HepG2 (cell line): ENCODE data around the gene SYT7. TPM values are rescaled to one million over a fixed set of nuclear protein-coding genes. Genes with fewer than 3 reads are reported as not detected.

Experiments
- ATF7-NPFF ChIP-seq: sonication (generic); formaldehyde crosslinking; IDR thresholded peaks from 2 replicates; pipeline ENCODE4 v1.8.1; 2023; ENCODE audit warnings: mild to moderate bottlenecking, low read depth, missing genetic modification reagents, moderate library complexity
- CBX1 ChIP-seq: IDR thresholded peaks from one replicate; pipeline ENCODE4 v1.6.1; 2016; ENCODE audit warnings: antibody characterized with exemption, low read depth
- CC2D1A ChIP-seq: sonication (generic); formaldehyde crosslinking; IDR thresholded peaks from 2 replicates; pipeline ENCODE4 v1.8.1; 2023; ENCODE audit warnings: mild to moderate bottlenecking, missing genetic modification reagents
- JARID2 ChIP-seq: sonication (generic); formaldehyde crosslinking; IDR thresholded peaks from 2 replicates; pipeline ENCODE4 v1.8.1; 2023; ENCODE audit warnings: missing genetic modification reagents, inconsistent platforms; ENCODE audit not compliant: insufficient replicate concordance
- JUN ChIP-seq: sonication (generic); formaldehyde crosslinking; IDR thresholded peaks from 2 replicates; pipeline ENCODE4 v1.4.0; 2020; ENCODE audit warnings: mild to moderate bottlenecking, missing genetic modification reagents
- NFATC3 ChIP-seq: sonication (generic); formaldehyde crosslinking; IDR thresholded peaks from 2 replicates; pipeline ENCODE4 v1.5.1; 2020; ENCODE audit warnings: mild to moderate bottlenecking, missing genetic modification reagents
- NFIB ChIP-seq: sonication (generic); formaldehyde crosslinking; IDR thresholded peaks from 2 replicates; pipeline ENCODE4 v1.9.0; 2021; ENCODE audit warnings: missing genetic modification reagents, mild to moderate bottlenecking, borderline replicate concordance
- POLR2G ChIP-seq: fragments of 200-400 bp; formaldehyde crosslinking; IDR thresholded peaks from 2 replicates; pipeline ENCODE4 v1.6.1; 2018; ENCODE audit warnings: mild to moderate bottlenecking, low read depth, low read length, moderate library complexity
- SRSF4 ChIP-seq: fragments of 200-400 bp; formaldehyde crosslinking; IDR thresholded peaks from one replicate; pipeline ENCODE4 v1.6.1; 2018; ENCODE audit warnings: mild to moderate bottlenecking, low read depth, low read length, moderate library complexity; ENCODE audit not compliant: poor library complexity, severe bottlenecking
- ZBTB33 ChIP-seq: sonication (generic); formaldehyde crosslinking; IDR thresholded peaks from 2 replicates; pipeline ENCODE4 v1.4.0; 2020; ENCODE audit warnings: missing genetic modification reagents
- ZBTB7B ChIP-seq: sonication (generic); formaldehyde crosslinking; IDR thresholded peaks from 2 replicates; pipeline ENCODE4 v1.4.0; 2020; ENCODE audit warnings: missing genetic modification reagents
- ZC3H13 ChIP-seq: sonication (generic); formaldehyde crosslinking; IDR thresholded peaks from 2 replicates; pipeline ENCODE4 v1.8.1; 2023; ENCODE audit warnings: mild to moderate bottlenecking, missing genetic modification reagents, moderate library complexity
- ZNF143 ChIP-seq: sonication (generic); formaldehyde crosslinking; IDR thresholded peaks from 2 replicates; pipeline ENCODE4 v1.4.0; 2020; ENCODE audit warnings: missing genetic modification reagents
- ZNF512 ChIP-seq: sonication (generic); formaldehyde crosslinking; IDR thresholded peaks from 2 replicates; pipeline ENCODE4 v1.4.0; 2020; ENCODE audit warnings: mild to moderate bottlenecking, missing genetic modification reagents
- ZNF660 ChIP-seq: sonication (generic); formaldehyde crosslinking; IDR thresholded peaks from 2 replicates; pipeline ENCODE4 v1.5.1; 2020; ENCODE audit warnings: mild to moderate bottlenecking, low read depth, missing genetic modification reagents, borderline replicate concordance
- ZNF7 ChIP-seq: IDR thresholded peaks from 2 replicates; pipeline ENCODE4 v1.6.1; 2016; ENCODE audit warnings: missing biosample characterization, missing genetic modification reagents
- ZNF766 ChIP-seq: sonication (generic); formaldehyde crosslinking; IDR thresholded peaks from 2 replicates; pipeline ENCODE4 v1.5.0; 2020; ENCODE audit warnings: missing genetic modification reagents, borderline replicate concordance
- polyA plus RNA-seq, 8 experiments: library from polyadenylated mRNA; depleted of rRNA in 3 of 8; stranded (reverse) in 7 of 8; unstranded in 1 of 8; fragments of >200 nt; fragmentation: Illumina TruSeq in 4 of 8; extraction: Trizol in 4 of 8; gene quantifications; 2 replicates each; pipeline versions ENCODE4 v1.2.1 to v1.2.3, GENCODE V29; 2011 to 2016; ENCODE audit warnings: low read depth in 4 of 8, missing spikeins in 1 of 8, mixed read lengths in 1 of 8; ENCODE audit not compliant: insufficient read depth in 1 of 8
- total RNA-seq, 5 experiments: library from RNA; depleted of rRNA; stranded (reverse); fragments of >200 nt; fragmentation: Illumina TruSeq; extraction: Trizol; gene quantifications; 2 replicates each; pipeline ENCODE4 v1.2.3, GENCODE V29; 2016; ENCODE audit warnings: low read depth in 1 of 5
- TF ChIP-seq, protein P1 (sequence below): sonication (generic); formaldehyde crosslinking; IDR thresholded peaks from 2 replicates; pipeline ENCODE4 v1.4.0; 2020; ENCODE audit warnings: missing genetic modification reagents
- TF ChIP-seq, protein P2 (sequence below), 2 experiments: sonication (generic) in 1 of 2; formaldehyde crosslinking in 1 of 2; IDR thresholded peaks; 2 replicates each; pipeline versions ENCODE4 v1.4.0 to v1.6.1; 2018 to 2020; ENCODE audit warnings: missing genetic modification reagents in 2 of 2, borderline replicate concordance in 1 of 2, low read depth in 1 of 2, mild to moderate bottlenecking in 1 of 2, missing biosample characterization in 1 of 2
- TF ChIP-seq, protein P3 (sequence below): sonication (generic); formaldehyde crosslinking; IDR thresholded peaks from 2 replicates; pipeline ENCODE4 v1.5.0; 2020; ENCODE audit warnings: missing genetic modification reagents

The SYT7 gene
- total and polyA plus RNA-seq, 2 of the 13 experiments (the other 11 are each of a cell fraction or from before 2014, with no cell fraction given): 1.4 to 4.4 TPM

DNA sequence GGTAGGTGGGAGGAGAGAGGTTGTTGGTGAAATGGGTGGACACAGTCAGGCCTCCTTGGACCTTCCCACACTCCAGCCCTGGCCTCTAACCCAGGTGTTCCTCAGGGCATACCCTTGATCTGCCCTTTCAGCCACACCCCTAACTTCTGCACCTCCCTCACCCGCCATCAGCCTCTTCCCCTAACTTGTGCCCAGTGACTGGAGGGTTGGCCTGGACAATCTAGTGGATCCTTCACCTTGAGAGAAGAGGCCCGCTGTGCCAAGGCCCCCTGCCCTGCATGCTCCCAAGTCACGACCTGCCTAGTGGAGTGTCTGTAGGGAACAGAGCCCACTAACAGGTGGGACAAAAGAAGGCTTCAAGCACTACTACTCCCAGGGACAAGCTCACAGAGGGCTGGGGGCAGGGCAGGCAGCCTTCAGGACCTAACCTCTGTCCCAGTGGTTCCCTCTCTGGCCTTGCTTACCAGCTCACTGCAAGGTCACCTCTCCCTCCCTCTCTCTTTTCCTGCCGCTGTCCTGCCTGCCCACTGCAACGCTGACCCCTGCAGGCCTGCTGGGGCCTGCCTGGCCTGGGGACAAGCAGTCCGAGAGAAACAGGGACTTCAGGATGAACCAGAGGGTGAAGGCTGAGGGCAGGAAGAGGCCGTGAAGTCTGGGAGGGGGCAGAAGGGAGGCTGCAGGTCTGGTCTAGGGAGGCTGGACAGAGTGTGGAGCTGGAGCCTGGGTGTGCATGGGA is 3.3 kb downstream of the SYT7 start (continued):
- 0 out of 2 replicates have a peak, but pooled peaks have one; percentile 21 for TF ChIP-seq JUN (CRISPR knock-in tag)
- TF ChIP-seq, protein P1, sequence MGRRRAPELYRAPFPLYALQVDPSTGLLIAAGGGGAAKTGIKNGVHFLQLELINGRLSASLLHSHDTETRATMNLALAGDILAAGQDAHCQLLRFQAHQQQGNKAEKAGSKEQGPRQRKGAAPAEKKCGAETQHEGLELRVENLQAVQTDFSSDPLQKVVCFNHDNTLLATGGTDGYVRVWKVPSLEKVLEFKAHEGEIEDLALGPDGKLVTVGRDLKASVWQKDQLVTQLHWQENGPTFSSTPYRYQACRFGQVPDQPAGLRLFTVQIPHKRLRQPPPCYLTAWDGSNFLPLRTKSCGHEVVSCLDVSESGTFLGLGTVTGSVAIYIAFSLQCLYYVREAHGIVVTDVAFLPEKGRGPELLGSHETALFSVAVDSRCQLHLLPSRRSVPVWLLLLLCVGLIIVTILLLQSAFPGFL (CRISPR knock-in tag): no peak
- TF ChIP-seq ZNF143 (CRISPR knock-in tag): no peak
- TF ChIP-seq, protein P2, sequence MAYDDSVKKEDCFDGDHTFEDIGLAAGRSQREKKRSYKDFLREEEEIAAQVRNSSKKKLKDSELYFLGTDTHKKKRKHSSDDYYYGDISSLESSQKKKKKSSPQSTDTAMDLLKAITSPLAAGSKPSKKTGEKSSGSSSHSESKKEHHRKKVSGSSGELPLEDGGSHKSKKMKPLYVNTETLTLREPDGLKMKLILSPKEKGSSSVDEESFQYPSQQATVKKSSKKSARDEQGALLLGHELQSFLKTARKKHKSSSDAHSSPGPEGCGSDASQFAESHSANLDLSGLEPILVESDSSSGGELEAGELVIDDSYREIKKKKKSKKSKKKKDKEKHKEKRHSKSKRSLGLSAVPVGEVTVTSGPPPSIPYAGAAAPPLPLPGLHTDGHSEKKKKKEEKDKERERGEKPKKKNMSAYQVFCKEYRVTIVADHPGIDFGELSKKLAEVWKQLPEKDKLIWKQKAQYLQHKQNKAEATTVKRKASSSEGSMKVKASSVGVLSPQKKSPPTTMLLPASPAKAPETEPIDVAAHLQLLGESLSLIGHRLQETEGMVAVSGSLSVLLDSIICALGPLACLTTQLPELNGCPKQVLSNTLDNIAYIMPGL (CRISPR knock-in tag; IDR thresholded peaks at IDR 0.05; ENCODE audit: borderline replicate concordance in 1 of 2, low read depth in 1 of 2): peak; percentile 81 to 93
- no peak for TF ChIP-seq ZNF512
- TF ChIP-seq POLR2G: no peak
- no peak for TF ChIP-seq ATF7-NPFF
- peak; percentile 23; the same call in 1 of the 2 replicates for TF ChIP-seq ZBTB33
- TF ChIP-seq ZNF7 (CRISPR knock-in tag): no peak
- no peak for TF ChIP-seq NFATC3 (CRISPR knock-in tag)
- TF ChIP-seq ZNF766 (CRISPR knock-in tag): no peak
- TF ChIP-seq JARID2 (CRISPR knock-in tag): no peak
- TF ChIP-seq CBX1: peak; percentile 44
- no peak for TF ChIP-seq ZC3H13 (CRISPR knock-in tag)
- TF ChIP-seq, protein P3, sequence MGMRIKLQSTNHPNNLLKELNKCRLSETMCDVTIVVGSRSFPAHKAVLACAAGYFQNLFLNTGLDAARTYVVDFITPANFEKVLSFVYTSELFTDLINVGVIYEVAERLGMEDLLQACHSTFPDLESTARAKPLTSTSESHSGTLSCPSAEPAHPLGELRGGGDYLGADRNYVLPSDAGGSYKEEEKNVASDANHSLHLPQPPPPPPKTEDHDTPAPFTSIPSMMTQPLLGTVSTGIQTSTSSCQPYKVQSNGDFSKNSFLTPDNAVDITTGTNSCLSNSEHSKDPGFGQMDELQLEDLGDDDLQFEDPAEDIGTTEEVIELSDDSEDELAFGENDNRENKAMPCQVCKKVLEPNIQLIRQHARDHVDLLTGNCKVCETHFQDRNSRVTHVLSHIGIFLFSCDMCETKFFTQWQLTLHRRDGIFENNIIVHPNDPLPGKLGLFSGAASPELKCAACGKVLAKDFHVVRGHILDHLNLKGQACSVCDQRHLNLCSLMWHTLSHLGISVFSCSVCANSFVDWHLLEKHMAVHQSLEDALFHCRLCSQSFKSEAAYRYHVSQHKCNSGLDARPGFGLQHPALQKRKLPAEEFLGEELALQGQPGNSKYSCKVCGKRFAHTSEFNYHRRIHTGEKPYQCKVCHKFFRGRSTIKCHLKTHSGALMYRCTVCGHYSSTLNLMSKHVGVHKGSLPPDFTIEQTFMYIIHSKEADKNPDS: no peak
- no peak for TF ChIP-seq SRSF4
- no peak for TF ChIP-seq CC2D1A (CRISPR knock-in tag)
- 0 out of 2 replicates have a peak, but pooled peaks have one; percentile 47 for TF ChIP-seq ZBTB7B
- no peak for TF ChIP-seq ZNF660 (CRISPR knock-in tag)
- no peak for TF ChIP-seq NFIB (CRISPR knock-in tag)
